Parathyroid adenoma (tissue), 2 donors: Measurements from ENCODE around the gene CRABP2.
A peak's percentile ranks its signal among the peaks of the same experiment; 100 is the strongest.

Experiments used
- H2AFZ ChIP-seq: fragments of 300-600 bp; sonication (generic); one replicate; pipeline ENCODE4 v1.7.0; 2017; ENCODE audit warnings: antibody characterized with exemption, mild to moderate bottlenecking
- H3K27ac ChIP-seq: fragments of 300-600 bp; sonication (generic); one replicate; pipeline ENCODE4 v1.7.0; 2017
- H3K27me3 ChIP-seq: fragments of 300-600 bp; sonication (generic); one replicate; pipeline ENCODE4 v1.7.0; 2017; ENCODE audit warnings: low read length; ENCODE audit not compliant: control insufficient read depth, insufficient read depth
- H3K36me3 ChIP-seq: fragments of 300-600 bp; sonication (generic); one replicate; pipeline ENCODE4 v1.7.0; 2017; ENCODE audit warnings: low read length; ENCODE audit not compliant: control insufficient read depth, insufficient read depth
- H3K4me1 ChIP-seq: fragments of 300-600 bp; sonication (generic); one replicate; pipeline ENCODE4 v1.7.0; 2017; ENCODE audit warnings: control low read depth
- H3K4me2 ChIP-seq: fragments of 300-600 bp; sonication (generic); one replicate; pipeline ENCODE4 v1.7.0; 2017; ENCODE audit warnings: low read length
- H3K4me3 ChIP-seq: fragments of 300-600 bp; sonication (generic); one replicate; pipeline ENCODE4 v1.7.0; 2017; ENCODE audit warnings: low read depth, low read length
- H3K79me2 ChIP-seq: fragments of 300-600 bp; sonication (generic); one replicate; pipeline ENCODE4 v1.7.0; 2017; ENCODE audit warnings: control low read depth
- H3K9ac ChIP-seq: fragments of 300-600 bp; sonication (generic); one replicate; pipeline ENCODE4 v1.7.0; 2017; ENCODE audit warnings: mild to moderate bottlenecking
- H3K9me3 ChIP-seq: fragments of 300-600 bp; sonication (generic); one replicate; pipeline ENCODE4 v1.7.0; 2017; ENCODE audit warnings: low read length; ENCODE audit not compliant: control insufficient read depth
- CTCF ChIP-seq: fragments of 300-600 bp; sonication (generic); IDR thresholded peaks from one replicate; pipeline ENCODE4 v1.7.0; 2017; ENCODE audit warnings: antibody characterized with exemption, mild to moderate bottlenecking
- donor health status: primary hyperparathyroidism.

The CRABP2 gene

GRCh38 chr1:156704930-156705320, 458 bp downstream of the CRABP2 start:
- H3K79me2 ChIP-seq: no peaks in the 10 kb centered on the region
- no peak overlapping the region for H3K9ac ChIP-seq
- peaks cover 16% of the 10 kb centered on the region for H3K4me1 ChIP-seq
- H3K27ac ChIP-seq: peak overlapping the region; percentile 68
- no peaks in the 10 kb centered on the region for H3K9me3 ChIP-seq
- TF ChIP-seq CTCF: no peak
- H3K4me2 ChIP-seq: peak overlapping the region; percentile 88
- peak overlapping the region; percentile 70 for H3K4me3 ChIP-seq
- H2AFZ ChIP-seq: peak overlapping the region; percentile 87
- no peaks in the 10 kb centered on the region for H3K36me3 ChIP-seq
- no peaks in the 10 kb centered on the region for H3K27me3 ChIP-seq

GRCh38 chr1:156704166-156704711, 1.1 kb downstream of the CRABP2 start:
- Histone ChIP-seq H3K4me2 (peak overlapping the region; percentile 88), H3K4me3 (peak overlapping the region; percentile 70), H3K27ac (no peak overlapping the region), H3K79me2 (no peaks in the 10 kb centered on the region), H3K9ac (no peak overlapping the region), H3K27me3 (no peaks in the 10 kb centered on the region), H3K36me3 (no peaks in the 10 kb centered on the region), H3K4me1 (peaks cover 16% of the 10 kb centered on the region), H3K9me3 (no peaks in the 10 kb centered on the region), H2AFZ (no peak overlapping the region)
- no peak for TF ChIP-seq CTCF

- H3K36me3 ChIP-seq: no peaks in the 10 kb centered on the region
- peak overlapping the region; percentile 70 for H3K4me3 ChIP-seq
- no peaks in the 10 kb centered on the region for H3K27me3 ChIP-seq
These were observed 1.6 kb downstream of the CRABP2 start for GRCh38 chr1:156703741-156704140.

GRCh38 chr1:156703336-156703735, 2.0 kb downstream of the CRABP2 start:
- peaks cover 16% of the 10 kb centered on the region for H3K4me1 ChIP-seq
- H2AFZ ChIP-seq: no peak overlapping the region
- no peaks in the 10 kb centered on the region for H3K79me2 ChIP-seq
- no peak overlapping the region for H3K9ac ChIP-seq
- no peak overlapping the region for H3K27ac ChIP-seq
- no peak for TF ChIP-seq CTCF
- no peaks in the 10 kb centered on the region for H3K36me3 ChIP-seq
- no peaks in the 10 kb centered on the region for H3K27me3 ChIP-seq
- peak overlapping the region; percentile 70 for H3K4me3 ChIP-seq
- H3K4me2 ChIP-seq: peak overlapping the region; percentile 88
- H3K9me3 ChIP-seq: no peaks in the 10 kb centered on the region

More at GRCh38 chr1:156703741-156704140, 1.6 kb downstream of the CRABP2 start:
- Histone ChIP-seq H3K4me1 (peaks cover 16% of the 10 kb centered on the region), H3K27ac (no peak overlapping the region), H3K79me2 (no peaks in the 10 kb centered on the region), H2AFZ (no peak overlapping the region), H3K4me2 (peak overlapping the region; percentile 88), H3K9ac (no peak overlapping the region), H3K9me3 (no peaks in the 10 kb centered on the region)
- no peak for TF ChIP-seq CTCF
